Left ventricle myocardium inferior (tissue), 1 donor: ENCODE data around the gene CCDC134. TPM values are rescaled to one million over a fixed set of nuclear protein-coding genes. Genes with fewer than 3 reads are reported as not detected.

ENCODE experiments used
- DNase-seq: peaks from one replicate; pipeline ENCODE4 v3.0.0-alpha.2; 2020
- H3K27ac ChIP-seq: fragments of 200-600 bp; replicated peaks from 2 replicates; pipeline ENCODE4 v1.8.0; 2021
- H3K27me3 ChIP-seq: fragments of 200-600 bp; 2 replicates; pipeline ENCODE4 v1.8.0; 2021; ENCODE audit warnings: low read depth
- H3K36me3 ChIP-seq: fragments of 200-600 bp; 2 replicates; pipeline ENCODE4 v1.8.0; 2021
- H3K4me1 ChIP-seq: fragments of 200-600 bp; 2 replicates; pipeline ENCODE4 v1.8.0; 2021
- H3K4me3 ChIP-seq: fragments of 200-600 bp; 2 replicates; pipeline ENCODE4 v1.8.0; 2021; ENCODE audit warnings: mild to moderate bottlenecking, moderate library complexity
- H3K9me3 ChIP-seq: fragments of 200-600 bp; replicated peaks from 2 replicates; pipeline ENCODE4 v1.8.0; 2021
- CTCF ChIP-seq: fragments of 200-600 bp; IDR thresholded peaks from 2 replicates; pipeline ENCODE4 v1.8.0; 2021; ENCODE audit warnings: antibody characterized with exemption, mild to moderate bottlenecking, borderline replicate concordance
- intact Hi-C: fragments of 100-400 bp; cut with micrococcal nuclease; formaldehyde crosslinking; loops from one replicate; pipeline ENCODE4 v1.11.0; 2022
- long read RNA-seq: library from polyadenylated mRNA; unstranded; transcript quantifications from one replicate; pipeline ENCODE4 v2.0.0, GENCODE V29; 2021
- total RNA-seq: library from RNA; stranded (reverse); fragmentation: NEBNext Ultra II Directional; extraction: Animal tissue kit (Norgen Biotek cat#: 25700); gene quantifications from one replicate; pipeline ENCODE4 v1.2.1, GENCODE V29; 2021
- donor health status: DM: no; HTN: yes; CAD: no; lungs with severe emphysema.

The CCDC134 gene
- total RNA-seq, result 3.9 TPM
- long read RNA-seq, partial matches to known transcripts, result 0 of 1 reads
- long read RNA-seq, other reads (novel, unspliced or antisense), result 0 of 1 reads

GRCh38 chr22:41800348-41801146 lies at the start of gene CCDC134:
Gene CCDC134 (plus strand): TSS chr22:41800679. CDS start chr22:41808891, 8,212 bp downstream.
- Histone ChIP-seq H3K27me3 (no peaks in the 10 kb centered on the region), H3K9me3 (no peaks in the 10 kb centered on the region), H3K27ac (peak within 1 kb of the TSS; percentile 90), H3K4me1 (peaks cover 30% of the 10 kb centered on the region), H3K4me3 (peak within 1 kb of the TSS; percentile 81), H3K36me3 (no peaks in the 10 kb centered on the region)
- no peak for TF ChIP-seq CTCF
- DNase-seq, result peak; percentile 93
- intact Hi-C loops, result no loop called here

DNA sequence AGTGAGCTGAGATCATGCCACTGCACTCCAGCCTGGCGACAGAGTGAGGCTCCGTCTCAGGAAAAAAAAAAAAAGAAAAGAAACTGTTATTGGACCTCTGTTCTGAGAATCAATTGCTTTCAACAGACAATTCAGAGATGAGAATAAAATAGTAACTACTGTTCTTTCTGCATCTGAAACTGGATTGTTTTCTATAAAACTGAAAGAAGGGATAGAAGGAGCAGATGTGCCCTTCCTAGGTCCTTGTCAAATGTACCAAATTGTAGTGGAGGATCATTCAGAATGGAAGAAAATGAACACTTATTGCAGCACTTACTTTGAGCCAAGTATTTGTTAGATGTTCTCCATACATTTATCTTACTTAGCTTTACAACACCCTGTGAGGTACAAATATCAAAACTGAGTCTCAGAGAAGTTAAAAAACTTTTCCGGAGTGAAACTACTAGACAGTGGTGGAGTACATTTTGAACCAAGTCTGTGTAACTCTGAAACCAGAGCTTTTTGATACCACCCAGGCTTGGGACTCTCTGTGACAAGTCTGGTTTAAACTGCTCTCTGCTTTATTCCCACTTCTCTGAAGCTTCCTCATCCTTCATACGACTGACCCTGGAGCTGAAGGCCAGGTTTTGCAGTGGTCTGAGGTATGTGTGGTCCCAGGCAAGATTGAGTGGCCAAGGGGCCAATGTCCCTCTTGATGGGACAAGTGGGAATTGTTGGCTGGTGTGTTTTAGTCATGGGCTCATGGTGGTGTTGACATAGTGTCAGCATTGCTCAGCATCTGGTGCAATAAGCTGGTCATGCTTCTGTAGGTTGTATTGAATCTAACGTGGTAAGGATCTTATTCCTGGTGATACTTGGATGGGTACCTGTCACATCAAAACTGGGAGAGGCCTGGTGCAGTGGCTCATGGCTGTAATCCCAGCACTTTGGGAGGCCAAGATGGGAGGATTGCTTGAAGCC lies 48.2 kb upstream of the CCDC134 start:
- DNase-seq, result no peak
- no peak overlapping the region for H3K4me3 ChIP-seq
- no peaks in the 10 kb centered on the region for H3K9me3 ChIP-seq
- H3K4me1 ChIP-seq, result no peaks in the 10 kb centered on the region
- H3K27ac ChIP-seq, result no peak overlapping the region
- peaks cover 12% of the 10 kb centered on the region for H3K27me3 ChIP-seq
- intact Hi-C loops, result no loop called here
- TF ChIP-seq CTCF, result no peak
- H3K36me3 ChIP-seq, result no peaks in the 10 kb centered on the region

DNA sequence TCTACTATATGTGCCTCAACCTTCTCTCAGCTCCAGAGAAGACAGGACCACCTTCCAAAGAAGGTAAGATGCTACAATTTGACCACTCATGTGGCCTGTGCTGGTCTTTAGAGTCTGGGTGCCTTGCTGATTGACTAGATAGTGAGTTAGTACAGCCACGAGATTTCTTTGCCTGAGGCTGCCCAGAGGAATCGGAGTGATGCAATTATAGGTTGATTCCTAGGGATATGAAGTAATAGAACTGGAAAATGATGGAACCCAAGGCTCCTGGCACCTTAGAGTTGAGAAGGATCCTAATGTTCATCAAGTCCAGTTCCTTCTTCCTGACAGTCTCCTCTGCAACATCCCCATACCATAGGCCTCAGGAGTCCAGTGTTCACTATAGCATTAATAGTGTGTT lies 46.5 kb upstream of the CCDC134 start:
- no peaks in the 10 kb centered on the region for H3K9me3 ChIP-seq
- H3K27me3 ChIP-seq, result peaks cover 12% of the 10 kb centered on the region
- H3K36me3 ChIP-seq, result no peaks in the 10 kb centered on the region
- no peak overlapping the region for H3K27ac ChIP-seq
- H3K4me3 ChIP-seq, result no peak overlapping the region
- H3K4me1 ChIP-seq, result no peaks in the 10 kb centered on the region
- TF ChIP-seq CTCF, result no peak
- intact Hi-C loops, result no loop called here
- no peak for DNase-seq

DNA sequence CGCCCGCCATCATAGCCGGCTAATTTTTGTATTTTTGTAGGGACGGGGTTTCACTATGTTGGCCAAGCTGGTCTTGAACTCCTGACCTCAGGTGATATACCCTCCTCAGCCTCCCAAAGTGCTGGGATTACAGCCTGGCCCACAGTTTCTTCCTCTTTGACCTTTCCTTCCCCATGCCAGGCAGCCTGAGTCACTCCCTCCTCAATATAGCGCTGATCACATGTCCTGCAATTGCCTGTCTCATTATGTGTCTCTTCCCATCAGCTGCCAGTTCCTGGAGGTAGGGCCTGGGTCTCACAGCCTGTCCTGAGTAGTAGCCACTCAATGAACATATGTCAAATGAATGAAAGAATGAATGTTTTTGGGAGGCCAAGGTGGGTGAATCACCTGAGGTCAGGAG lies 43.0 kb upstream of the CCDC134 start:
- Histone ChIP-seq H3K27me3 (no peaks in the 10 kb centered on the region), H3K27ac (no peak overlapping the region), H3K9me3 (no peaks in the 10 kb centered on the region), H3K36me3 (no peaks in the 10 kb centered on the region), H3K4me1 (no peaks in the 10 kb centered on the region), H3K4me3 (no peak overlapping the region)
- no peak for TF ChIP-seq CTCF
- intact Hi-C loops, result no loop called here
- no peak for DNase-seq

DNA sequence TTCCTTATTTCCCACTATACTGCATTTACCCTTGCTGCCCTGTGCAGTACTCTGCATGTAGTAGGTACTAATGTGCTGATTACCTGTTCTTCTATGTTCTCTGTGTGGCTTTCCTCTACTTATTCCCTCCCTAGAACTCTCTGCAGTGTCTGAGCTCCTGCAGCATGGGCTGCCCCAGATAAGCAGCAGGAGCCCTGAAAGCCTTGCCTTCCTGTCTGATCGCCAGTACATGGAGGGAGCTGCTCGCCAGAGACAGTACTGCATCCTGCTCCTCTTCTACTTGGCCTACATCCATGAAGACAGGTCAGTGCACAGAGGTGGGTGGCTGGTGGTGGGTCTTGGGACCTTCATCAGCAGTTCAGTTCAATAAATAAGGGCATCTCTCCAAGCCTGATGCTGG lies 42.2 kb upstream of the CCDC134 start:
- intact Hi-C loops, result no loop called here
- H3K9me3 ChIP-seq, result no peaks in the 10 kb centered on the region
- no peak overlapping the region for H3K4me3 ChIP-seq
- no peak for TF ChIP-seq CTCF
- DNase-seq, result no peak
- no peaks in the 10 kb centered on the region for H3K36me3 ChIP-seq
- no peak overlapping the region for H3K27ac ChIP-seq
- no peaks in the 10 kb centered on the region for H3K4me1 ChIP-seq
- no peaks in the 10 kb centered on the region for H3K27me3 ChIP-seq
